Stimulated activated CD4-positive, alpha-beta T cell treated with anti-CD3 and anti-CD28 coated beads, Interleukin-12 subunit alpha, Interleukin-12 subunit beta, amount 100 ng/mL, for 48 hours (primary cell): ENCODE measurements around the gene LSM14A.
"Not testable (repeated sequence)": the region's sequence is repeated elsewhere in the genome, so short reads cannot be mapped to it uniquely, and the experiment has no call there.

Source experiments
- DNase-seq, 3 donors: peaks; one replicate each; pipeline ENCODE4 v3.0.0-alpha.2; 2020; ENCODE audit warnings: low read depth in 2 of 3, low spot score in 1 of 3

Gene LSM14A

GRCh38 chr19:34226036-34226435, 53.7 kb downstream of the LSM14A start:
- no peak for DNase-seq

DNA sequence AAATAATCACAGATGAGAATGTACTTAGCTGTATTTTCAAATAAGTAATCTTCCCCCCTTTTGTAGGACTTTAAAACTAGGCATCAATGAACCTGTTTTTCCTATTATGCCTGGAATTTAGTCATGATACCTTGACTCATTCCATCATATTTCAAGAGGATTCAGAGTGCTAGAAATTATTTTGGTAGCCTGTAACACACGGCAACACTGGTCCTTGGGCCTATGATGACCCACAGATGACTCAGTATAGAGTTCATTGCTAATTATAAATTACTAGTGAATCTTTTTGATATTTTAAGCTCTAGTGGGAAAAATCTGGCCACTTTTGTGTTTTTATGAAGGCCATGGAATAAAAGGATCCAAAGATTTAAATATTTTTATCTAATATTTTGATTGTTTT, 56.0 kb downstream of the LSM14A start:
- DNase-seq, result no peak

DNA sequence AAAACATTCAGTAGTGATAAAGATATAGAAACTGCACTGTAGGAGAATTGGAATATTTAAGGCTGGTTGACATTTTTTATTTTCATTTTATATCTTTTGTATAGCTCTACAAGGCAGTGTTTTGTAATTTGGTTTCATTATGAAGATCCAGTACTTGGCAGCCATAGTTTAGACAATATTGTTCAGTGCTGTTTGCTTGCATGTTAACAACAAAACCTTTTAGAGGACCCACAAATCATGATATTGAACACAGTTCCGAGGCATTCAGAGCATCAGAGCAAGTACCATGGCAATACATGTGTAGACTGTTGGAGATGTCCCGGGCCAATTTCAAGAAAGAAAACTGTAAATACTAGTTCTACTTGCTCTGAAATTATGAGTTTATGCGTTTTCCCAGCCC, 56.5 kb downstream of the LSM14A start:
- DNase-seq, result no peak

DNA sequence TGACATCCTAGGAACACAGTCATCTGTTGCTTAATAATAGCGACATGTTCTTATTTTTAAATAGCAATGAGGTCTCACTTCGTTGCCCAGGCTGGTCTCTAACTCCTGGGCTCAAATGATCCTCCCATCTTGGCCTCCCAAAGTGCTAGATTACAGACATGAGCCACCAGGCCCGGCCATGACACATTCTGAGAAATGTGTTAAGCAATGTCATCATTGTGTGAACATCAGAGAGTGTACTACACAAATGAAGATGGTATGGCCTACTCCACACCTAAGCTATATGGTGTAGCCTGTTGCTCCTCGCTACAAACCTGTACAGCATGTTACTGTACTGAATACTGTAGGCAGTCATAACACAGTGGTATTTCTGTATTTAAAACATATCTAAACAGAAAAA, 57.4 kb downstream of the LSM14A start:
- DNase-seq, result no peak

GRCh38 chr19:34230820-34231219, 58.5 kb downstream of the LSM14A start:
- no peak for DNase-seq

GRCh38 chr19:34231439-34231838, 59.1 kb downstream of the LSM14A start:
- DNase-seq, result no peak

DNA sequence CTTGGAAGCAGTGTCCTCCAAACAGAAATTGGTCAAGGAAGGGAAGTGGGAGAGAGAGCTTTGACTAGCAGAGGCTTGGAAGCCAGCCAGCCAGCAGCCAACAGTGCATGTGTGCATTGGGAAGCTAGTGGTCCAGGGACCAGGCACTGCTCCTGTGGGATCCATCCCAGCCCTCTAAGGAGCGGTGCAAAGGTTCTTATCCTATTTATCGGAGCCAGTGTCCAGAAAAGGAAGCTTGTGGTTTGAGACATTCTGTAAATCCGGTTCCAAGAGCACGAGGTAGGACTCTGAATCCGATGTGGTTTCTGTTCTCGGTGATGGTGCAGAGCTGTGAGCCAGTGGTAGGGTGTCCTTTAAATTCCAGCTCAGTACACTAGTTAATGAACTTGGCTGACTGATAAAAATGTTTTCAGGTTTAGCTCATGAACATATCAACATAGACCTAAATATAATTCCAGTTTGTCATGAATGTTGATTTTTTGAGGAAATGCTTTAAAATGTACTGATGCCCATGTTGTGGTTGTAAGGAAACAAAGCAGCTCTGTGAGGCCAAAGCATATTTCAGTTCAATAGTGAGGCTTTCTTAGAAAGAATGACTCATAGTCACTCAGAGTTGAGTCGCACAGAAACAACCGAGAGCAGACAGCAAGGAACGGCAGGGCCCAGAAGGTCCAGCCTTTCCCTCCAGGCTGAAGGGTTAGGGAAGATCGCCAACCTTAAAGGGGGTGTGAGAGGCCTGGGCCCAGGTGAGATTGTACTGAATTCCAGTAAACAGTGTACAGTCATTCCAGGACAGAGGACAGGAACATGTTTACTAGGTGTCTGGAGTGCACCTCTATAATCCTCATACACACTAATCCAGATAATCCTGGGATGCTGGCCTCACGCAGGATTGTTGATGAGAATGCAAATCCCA, 60.5 kb downstream of the LSM14A start:
- peak in 1 of 3 donors; percentile 16 for DNase-seq

DNA sequence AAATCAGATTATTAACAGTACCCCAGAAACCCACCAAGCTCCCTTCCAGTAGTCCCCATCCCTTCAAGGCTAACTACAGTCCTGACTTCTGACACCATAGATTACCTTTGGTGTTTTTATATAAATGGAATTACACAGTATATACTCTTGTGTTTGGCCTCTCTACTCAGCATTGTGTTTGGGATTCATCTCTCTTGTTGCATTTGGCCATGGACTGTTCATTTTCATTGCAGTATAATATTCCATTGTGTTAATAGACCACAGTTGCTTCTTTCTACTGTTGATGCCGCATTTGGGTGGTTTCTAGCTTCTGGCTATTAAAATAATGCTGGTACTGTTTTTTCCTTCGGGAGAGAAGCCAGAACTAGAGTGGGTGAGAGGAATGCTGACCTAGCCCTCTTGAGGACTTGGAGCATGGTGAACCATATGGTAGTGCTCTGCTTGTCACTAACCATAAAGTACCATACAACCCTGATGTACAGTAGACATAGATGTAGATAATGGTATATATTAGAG, 63.2 kb downstream of the LSM14A start:
- DNase-seq, result no peak

DNA sequence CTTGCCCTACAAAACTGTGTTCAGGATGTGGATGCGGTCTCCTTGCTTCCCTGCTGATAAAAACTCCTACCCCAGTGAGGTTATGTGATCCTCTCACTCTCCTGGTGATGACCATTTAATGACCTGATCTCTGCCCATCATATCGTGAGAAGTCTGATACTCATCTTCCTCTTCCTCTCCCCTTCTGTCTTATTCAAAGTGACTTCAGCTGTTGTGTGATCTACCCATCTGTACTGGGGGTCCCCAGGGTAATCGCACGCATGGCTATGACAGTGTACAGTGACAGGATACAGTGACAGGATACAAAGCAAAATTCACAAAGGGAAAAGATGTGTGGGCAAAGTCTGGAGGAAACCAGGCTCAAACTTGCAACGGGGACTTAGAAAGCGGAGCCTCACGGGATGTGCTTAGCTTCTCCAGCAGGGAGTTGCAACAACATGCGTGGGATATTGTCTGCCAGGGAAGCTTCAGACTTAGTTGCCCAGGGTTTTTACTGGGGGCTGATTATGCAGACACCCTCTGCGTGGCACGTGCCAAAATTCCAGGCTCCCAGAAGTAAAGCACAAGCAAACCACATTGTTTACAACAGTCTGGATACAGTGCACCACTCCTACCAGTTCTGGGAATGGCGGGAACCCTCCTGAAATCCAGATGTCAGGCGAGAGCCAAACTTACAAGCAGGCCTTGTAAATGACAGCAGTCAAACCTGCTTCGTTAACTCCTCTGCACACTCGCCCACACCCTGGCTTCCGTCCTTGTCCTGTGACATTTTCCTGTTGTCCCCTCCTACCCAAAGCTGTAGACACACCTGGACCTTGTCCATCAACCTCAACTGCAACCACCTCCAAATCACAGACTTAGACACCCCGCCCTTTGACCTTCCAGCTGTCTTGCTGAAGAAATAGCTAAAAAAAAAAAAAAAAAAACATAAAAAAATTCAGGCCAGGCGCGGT, 64.0 kb downstream of the LSM14A start:
- DNase-seq, result no peak

DNA sequence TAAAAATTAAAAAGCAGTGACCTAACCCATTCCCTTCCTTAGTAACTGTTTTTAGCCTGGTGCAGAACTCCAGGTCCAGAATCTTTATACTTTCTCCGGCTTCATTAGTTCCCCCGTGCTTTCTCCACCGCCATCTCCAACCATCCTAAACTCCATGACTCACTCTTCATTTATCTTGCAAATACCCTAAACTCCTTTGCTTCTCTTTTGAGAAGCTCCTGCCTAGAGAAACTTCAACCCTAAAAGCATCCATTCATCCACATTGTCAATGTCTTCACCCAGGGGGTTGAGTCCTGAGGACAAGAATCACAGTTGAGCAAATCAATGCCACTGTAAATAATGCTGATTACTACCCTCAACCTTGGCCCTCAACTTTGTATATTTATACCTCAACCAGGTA, 65.0 kb downstream of the LSM14A start:
- no peak for DNase-seq

GRCh38 chr19:34237939-34238338, 65.6 kb downstream of the LSM14A start:
- DNase-seq, result no peak

- DNase-seq, result peak in 1 of 3 donors; percentile 10
These were observed 69.4 kb downstream of the LSM14A start for GRCh38 chr19:34241513-34242337.

- DNase-seq, result not testable (repeated sequence)
These were observed 71.0 kb downstream of the LSM14A start for GRCh38 chr19:34243138-34243875.

DNA sequence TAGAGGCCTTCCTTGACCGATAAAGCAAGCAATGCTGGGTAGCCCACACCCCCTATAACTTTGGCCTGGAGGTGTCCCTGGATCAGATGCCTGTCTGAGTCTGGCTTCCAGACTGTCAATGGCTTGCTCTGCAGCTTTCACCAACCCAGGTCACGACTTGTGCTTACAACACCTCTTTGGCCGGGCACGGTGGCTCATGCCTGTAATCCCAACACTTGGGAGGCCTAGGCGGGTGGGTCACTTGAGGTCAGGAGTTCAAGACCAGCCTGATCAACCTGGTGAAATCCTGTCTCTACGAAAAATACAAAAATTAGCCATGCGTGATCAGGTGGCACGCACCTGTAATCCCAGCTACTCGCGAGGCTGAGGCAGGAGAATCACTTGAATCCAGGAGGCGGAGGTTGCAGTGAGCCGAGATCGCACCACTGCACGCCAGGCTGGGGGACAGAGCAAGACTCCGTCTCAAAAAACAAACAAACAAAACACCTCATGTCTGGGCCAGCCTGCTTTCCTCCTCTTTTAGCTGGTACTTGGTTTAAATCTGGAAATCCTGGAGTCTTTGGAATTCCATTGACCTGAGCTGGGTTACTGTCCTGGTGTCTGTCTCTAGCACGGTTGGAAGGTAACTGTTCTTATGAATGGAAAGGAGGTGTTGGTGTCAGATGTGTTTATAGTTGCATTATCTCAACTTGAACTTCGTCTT, 71.7 kb downstream of the LSM14A start:
- no peak for DNase-seq

- no peak for DNase-seq
These were observed 72.5 kb downstream of the LSM14A start for GRCh38 chr19:34244611-34245299.

- DNase-seq, result no peak
These were observed 74.0 kb downstream of the LSM14A start for GRCh38 chr19:34246340-34246739.

GRCh38 chr19:34248941-34249340, 76.6 kb downstream of the LSM14A start:
- DNase-seq, result no peak

GRCh38 chr19:34253167-34253566, 80.9 kb downstream of the LSM14A start:
- not testable (repeated sequence) for DNase-seq

DNA sequence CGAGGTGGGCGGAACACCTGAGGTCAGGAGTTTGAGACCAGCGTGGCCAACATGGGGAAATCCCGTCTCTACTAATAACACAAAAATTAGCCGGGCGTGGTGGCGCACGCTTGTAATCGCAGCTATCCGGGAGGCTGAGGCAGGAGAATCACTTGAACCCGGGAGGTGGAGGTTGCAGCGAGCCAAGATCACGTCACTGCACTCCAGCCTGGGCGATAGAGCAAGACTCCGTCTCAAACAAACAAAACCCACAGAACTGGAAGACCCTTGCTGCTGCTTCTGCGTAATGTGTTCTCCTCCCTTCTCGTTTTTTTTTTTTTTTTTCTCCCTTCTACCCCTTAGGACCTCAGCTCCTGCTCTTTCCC, 81.4 kb downstream of the LSM14A start:
- DNase-seq, result not testable (repeated sequence)
